CD1c-positive myeloid dendritic cell (primary cell): ENCODE data around the gene BAZ1A.
A peak's percentile ranks its signal among the peaks of the same experiment; 100 is the strongest.
"Not testable (repeated sequence)": the region's sequence is repeated elsewhere in the genome, so short reads cannot be mapped to it uniquely, and the experiment has no call there.

Experiments
- DNase-seq: peaks from one replicate; pipeline ENCODE4 v3.0.0-alpha.2; 2016; ENCODE audit errors: extremely low spot score

BAZ1A gene

GRCh38 chr14:34785223-34786006 is 89.7 kb downstream of the BAZ1A start:
- DNase-seq: peak; percentile 16

- no peak for DNase-seq
These were observed 93.1 kb downstream of the BAZ1A start for GRCh38 chr14:34782031-34782430.

GRCh38 chr14:34781242-34781641 is 93.9 kb downstream of the BAZ1A start:
- DNase-seq: peak; percentile 75

GRCh38 chr14:34780646-34781045 is 94.5 kb downstream of the BAZ1A start:
- no peak for DNase-seq

GRCh38 chr14:34778744-34779143 is 96.4 kb downstream of the BAZ1A start:
- no peak for DNase-seq

- DNase-seq: no peak
These were observed 98.5 kb downstream of the BAZ1A start for GRCh38 chr14:34776611-34777010.

GRCh38 chr14:34775922-34776321 is 99.2 kb downstream of the BAZ1A start:
- no peak for DNase-seq

GRCh38 chr14:34775342-34775741 is 99.8 kb downstream of the BAZ1A start:
- DNase-seq: no peak

- DNase-seq: no peak
These were observed 104.3 kb downstream of the BAZ1A start for GRCh38 chr14:34770901-34771300.

GRCh38 chr14:34766606-34767005 is 108.6 kb downstream of the BAZ1A start:
- DNase-seq: no peak

GRCh38 chr14:34766060-34766459 is 109.1 kb downstream of the BAZ1A start:
- no peak for DNase-seq

GRCh38 chr14:34755215-34755614 is 119.9 kb downstream of the BAZ1A start:
- DNase-seq: no peak

GRCh38 chr14:34754687-34755086 is 120.5 kb downstream of the BAZ1A start:
- no peak for DNase-seq

- no peak for DNase-seq
These were observed 124.5 kb downstream of the BAZ1A start for GRCh38 chr14:34750670-34751069.

GRCh38 chr14:34750233-34750632 is 124.9 kb downstream of the BAZ1A start:
- no peak for DNase-seq

- no peak for DNase-seq
These were observed 125.8 kb downstream of the BAZ1A start for GRCh38 chr14:34749408-34749807.

GRCh38 chr14:34742270-34743115 is 132.7 kb downstream of the BAZ1A start:
- no peak for DNase-seq

- no peak for DNase-seq
These were observed 133.3 kb downstream of the BAZ1A start for GRCh38 chr14:34741840-34742239.

GRCh38 chr14:34740139-34740538 is 135.0 kb downstream of the BAZ1A start:
- DNase-seq: not testable (repeated sequence)

- not testable (repeated sequence) for DNase-seq
These were observed 138.1 kb downstream of the BAZ1A start for GRCh38 chr14:34737079-34737478.

GRCh38 chr14:34733245-34733644 is 141.9 kb downstream of the BAZ1A start:
- no peak for DNase-seq

GRCh38 chr14:34732802-34733201 is 142.4 kb downstream of the BAZ1A start:
- DNase-seq: no peak

GRCh38 chr14:34723867-34724266 is 151.3 kb downstream of the BAZ1A start:
- DNase-seq: no peak
